ENCODE results near the gene HS3ST4. TPM values are rescaled to one million over a fixed set of nuclear protein-coding genes. Genes with fewer than 3 reads are reported as not detected.

Gene HS3ST4
- total RNA-seq, 1 donor from 2014 or later = 1.1 TPM

DNA sequence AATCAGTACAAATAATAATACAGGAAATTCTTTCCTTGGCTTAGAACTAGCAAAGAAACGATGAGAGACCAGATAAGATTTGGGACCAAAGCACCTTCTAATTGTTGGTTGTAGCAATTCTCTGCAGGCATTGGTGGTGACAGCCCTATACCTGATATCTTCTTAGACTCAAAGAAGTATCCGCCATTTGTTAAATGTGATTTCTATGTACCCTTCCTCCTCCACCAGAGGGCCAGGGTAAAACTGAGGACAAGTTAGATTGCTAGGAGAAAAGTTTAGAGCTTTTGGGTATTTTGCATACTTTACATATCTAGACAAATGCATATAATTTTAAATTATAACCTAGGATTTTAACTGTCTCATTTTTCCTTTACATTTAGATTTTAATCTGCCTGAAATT, 304.3 kb downstream of the HS3ST4 start:
- Mint-ChIP-seq H3K4me3 (ENCODE audit: unreplicated experiment) (no peak overlapping the region), H3K9me3 (ENCODE audit: unreplicated experiment) (peaks cover 5% of the 10 kb centered on the region), H3K27me3 (ENCODE audit: unreplicated experiment) (no peaks in the 10 kb centered on the region), H3K36me3 (ENCODE audit: unreplicated experiment) (no peaks in the 10 kb centered on the region), H3K27ac (ENCODE audit: unreplicated experiment) (no peak overlapping the region), H3K4me1 (ENCODE audit: low read depth, unreplicated experiment) (no peaks in the 10 kb centered on the region)
- DNase-seq = no peak
- TF ChIP-seq CTCF (IDR thresholded peaks at IDR 0.05; ENCODE audit: partially characterized antibody, unreplicated experiment) = peak; percentile 39

- Mint-ChIP-seq H3K27ac (ENCODE audit: unreplicated experiment) (no peak overlapping the region), H3K27me3 (ENCODE audit: unreplicated experiment) (peaks cover 3% of the 10 kb centered on the region)
- no peak for DNase-seq
Observed at GRCh38 chr16:26005336-26005735, 313.6 kb downstream of the HS3ST4 start.

DNA sequence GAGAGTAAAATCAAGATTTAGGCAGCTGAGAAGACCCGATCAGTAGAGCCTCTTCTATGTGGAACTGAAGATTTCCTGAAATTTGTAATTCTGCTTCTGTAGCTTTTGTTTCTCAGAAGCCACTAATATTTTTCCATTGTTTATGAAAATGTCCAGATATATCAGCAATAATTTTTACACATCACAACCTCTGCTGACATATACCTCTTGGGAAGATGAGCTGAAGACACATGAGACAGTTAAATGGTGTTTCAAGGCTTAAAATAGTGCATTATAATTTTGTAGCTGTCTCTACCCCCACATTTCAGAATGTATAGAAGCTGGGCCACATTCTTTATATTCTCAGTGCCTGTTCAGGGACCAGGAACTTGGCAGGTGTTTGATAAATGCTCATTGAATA, 320.6 kb downstream of the HS3ST4 start:
- Mint-ChIP-seq H3K27ac (ENCODE audit: unreplicated experiment) (no peak overlapping the region), H3K4me3 (ENCODE audit: unreplicated experiment) (no peak overlapping the region), H3K4me1 (ENCODE audit: low read depth, unreplicated experiment) (no peaks in the 10 kb centered on the region), H3K9me3 (ENCODE audit: unreplicated experiment) (peaks cover 6% of the 10 kb centered on the region), H3K27me3 (ENCODE audit: unreplicated experiment) (peaks cover 5% of the 10 kb centered on the region), H3K36me3 (ENCODE audit: unreplicated experiment) (peaks cover under 1% of the 10 kb centered on the region)
- no peak for TF ChIP-seq CTCF (IDR thresholded peaks at IDR 0.05; ENCODE audit: partially characterized antibody, unreplicated experiment)
- no peak for DNase-seq

More at GRCh38 chr16:26005336-26005735, 313.6 kb downstream of the HS3ST4 start:
- Mint-ChIP-seq H3K4me3 (ENCODE audit: unreplicated experiment) (no peak overlapping the region), H3K4me1 (ENCODE audit: low read depth, unreplicated experiment) (no peaks in the 10 kb centered on the region), H3K36me3 (ENCODE audit: unreplicated experiment) (no peaks in the 10 kb centered on the region), H3K9me3 (ENCODE audit: unreplicated experiment) (peaks cover 4% of the 10 kb centered on the region)
- no peak for TF ChIP-seq CTCF (IDR thresholded peaks at IDR 0.05; ENCODE audit: partially characterized antibody, unreplicated experiment)

DNA sequence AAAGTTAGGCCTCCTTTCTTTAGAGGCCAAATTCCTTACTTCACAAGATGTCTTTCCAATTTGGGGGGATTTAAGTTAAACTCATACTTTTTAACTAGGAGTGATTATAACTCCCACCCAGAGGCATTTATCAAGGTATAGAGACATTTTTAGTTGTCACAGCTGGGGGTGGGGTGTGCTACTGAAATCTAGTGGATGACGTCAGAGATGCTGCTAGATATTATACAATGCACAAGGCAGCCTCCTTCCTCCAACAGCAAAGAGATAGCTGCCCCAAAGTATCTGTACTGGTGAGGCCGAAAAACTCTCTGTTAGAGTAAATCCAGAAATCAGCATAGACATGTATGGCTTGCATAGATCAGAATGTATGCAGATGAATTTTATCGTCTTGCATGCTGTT, 324.0 kb downstream of the HS3ST4 start:
- H3K27me3 Mint-ChIP-seq (ENCODE audit: unreplicated experiment) = peaks cover 8% of the 10 kb centered on the region
- H3K27ac Mint-ChIP-seq (ENCODE audit: unreplicated experiment) = no peak overlapping the region
- no peak for DNase-seq
- H3K9me3 Mint-ChIP-seq (ENCODE audit: unreplicated experiment) = peaks cover 5% of the 10 kb centered on the region
- no peak overlapping the region for H3K4me3 Mint-ChIP-seq (ENCODE audit: unreplicated experiment)
- peaks cover 6% of the 10 kb centered on the region for H3K4me1 Mint-ChIP-seq (ENCODE audit: low read depth, unreplicated experiment)
- TF ChIP-seq CTCF (IDR thresholded peaks at IDR 0.05; ENCODE audit: partially characterized antibody, unreplicated experiment) = no peak
- H3K36me3 Mint-ChIP-seq (ENCODE audit: unreplicated experiment) = peaks cover 6% of the 10 kb centered on the region

DNA sequence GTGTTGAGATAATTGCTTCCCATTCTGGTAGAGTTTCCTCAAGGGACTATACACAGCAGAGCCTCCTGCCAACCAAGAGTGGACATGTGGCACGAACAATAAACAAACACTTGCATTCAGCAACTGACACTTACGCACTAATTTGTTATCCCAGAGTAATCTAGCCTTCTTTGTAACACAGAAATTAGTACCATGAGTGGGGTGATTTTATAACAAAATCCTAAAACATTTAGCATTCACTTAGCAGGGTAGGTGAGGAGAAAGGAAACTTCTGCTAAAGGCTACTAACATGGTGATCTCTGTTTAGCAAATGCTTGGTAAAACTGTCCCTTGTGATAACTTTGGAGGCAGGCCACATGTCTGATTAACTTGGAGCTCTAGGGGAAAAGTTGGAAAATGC, 325.2 kb downstream of the HS3ST4 start:
- DNase-seq = no peak

More for the DNA sequence above, 325.2 kb downstream of the HS3ST4 start:
- Mint-ChIP-seq H3K4me1 (ENCODE audit: low read depth, unreplicated experiment) (peaks cover 6% of the 10 kb centered on the region), H3K36me3 (ENCODE audit: unreplicated experiment) (peaks cover 6% of the 10 kb centered on the region), H3K4me3 (ENCODE audit: unreplicated experiment) (no peak overlapping the region), H3K27ac (ENCODE audit: unreplicated experiment) (peak overlapping the region; percentile 40), H3K27me3 (ENCODE audit: unreplicated experiment) (peaks cover 6% of the 10 kb centered on the region), H3K9me3 (ENCODE audit: unreplicated experiment) (peaks cover 3% of the 10 kb centered on the region)
- no peak for TF ChIP-seq CTCF (IDR thresholded peaks at IDR 0.05; ENCODE audit: partially characterized antibody, unreplicated experiment)

Data from glutamatergic neuron (in vitro differentiated cells).